Measurements from ENCODE around the gene TMEM132C. TPM values are rescaled to one million over a fixed set of nuclear protein-coding genes. Genes with fewer than 3 reads are reported as not detected.
A peak's percentile ranks its signal among the peaks of the same experiment; 100 is the strongest.
"Not testable (repeated sequence)": the region's sequence is repeated elsewhere in the genome, so short reads cannot be mapped to it uniquely, and the experiment has no call there.

Gene TMEM132C
- 11.7 TPM for total RNA-seq

- DNase-seq = no peak
Measured at GRCh38 chr12:128267131-128267622, at the start of gene TMEM132C. Gene TMEM132C (plus strand): TSS chr12:128267170. CDS start chr12:128267403, 233 bp downstream.

- no peak for DNase-seq
Measured at GRCh38 chr12:128224226-128224625, 42.7 kb upstream of the TMEM132C start.

GRCh38 chr12:128228581-128228980 lies 38.4 kb upstream of the TMEM132C start:
- DNase-seq = no peak

GRCh38 chr12:128235635-128236417 lies 31.1 kb upstream of the TMEM132C start:
- DNase-seq = no peak

GRCh38 chr12:128236525-128236924 lies 30.4 kb upstream of the TMEM132C start:
- no peak for DNase-seq

- no peak for DNase-seq
Measured at GRCh38 chr12:128240745-128241144, 26.2 kb upstream of the TMEM132C start.

GRCh38 chr12:128245121-128245520 lies 21.8 kb upstream of the TMEM132C start:
- no peak for DNase-seq

GRCh38 chr12:128245905-128246304 lies 21.1 kb upstream of the TMEM132C start:
- no peak for DNase-seq

- DNase-seq = no peak
Measured at GRCh38 chr12:128250096-128250495, 16.9 kb upstream of the TMEM132C start.

- DNase-seq = not testable (repeated sequence)
Measured at GRCh38 chr12:128253829-128254228, 13.1 kb upstream of the TMEM132C start.

GRCh38 chr12:128258866-128259555 lies 8.0 kb upstream of the TMEM132C start:
- peak; percentile 55 for DNase-seq

- DNase-seq = peak; percentile 84
Measured at GRCh38 chr12:128259556-128260070, 7.4 kb upstream of the TMEM132C start.

- no peak for DNase-seq
Measured at GRCh38 chr12:128261757-128262156, 5.2 kb upstream of the TMEM132C start.

GRCh38 chr12:128265566-128265965 lies 1.4 kb upstream of the TMEM132C start:
- no peak for DNase-seq

GRCh38 chr12:128266086-128266485 lies 884 bp upstream of the TMEM132C start:
- DNase-seq = no peak

- no peak for DNase-seq
Measured at GRCh38 chr12:128266541-128267130, 334 bp upstream of the TMEM132C start.

GRCh38 chr12:128267651-128268378 lies 845 bp downstream of the TMEM132C start:
- no peak for DNase-seq

- peak; percentile 27 for DNase-seq
Measured at GRCh38 chr12:128268379-128268995, 1.5 kb downstream of the TMEM132C start.

GRCh38 chr12:128269181-128269591 lies 2.2 kb downstream of the TMEM132C start:
- DNase-seq = peak; percentile 32

GRCh38 chr12:128276471-128276870 lies 9.5 kb downstream of the TMEM132C start:
- no peak for DNase-seq

GRCh38 chr12:128286970-128287369 lies 20.0 kb downstream of the TMEM132C start:
- peak; percentile 33 for DNase-seq

GRCh38 chr12:128288357-128288756 lies 21.4 kb downstream of the TMEM132C start:
- no peak for DNase-seq
